HG03025 (cell line): ENCODE data around the gene PTTG1IP2.

Source experiments
- ATAC-seq: cut with Tn5 transposase; IDR thresholded peaks from one replicate; pipeline ENCODE4 v1.9.1; 2021; ENCODE audit warnings: mild to moderate bottlenecking, moderate library complexity; ENCODE audit not compliant: unreplicated experiment, low FRiP score

The PTTG1IP2 gene

GRCh38 chr7:90474284-90475210 is 5.1 kb downstream of the PTTG1IP2 start:
- ATAC-seq, result no peak

- ATAC-seq, result no peak
Observed at GRCh38 chr7:90483251-90483650, 13.8 kb downstream of the PTTG1IP2 start.

- ATAC-seq, result no peak
Observed at GRCh38 chr7:90484706-90485105, 15.3 kb downstream of the PTTG1IP2 start.

- ATAC-seq, result no peak
Observed at GRCh38 chr7:90485734-90486316, 16.4 kb downstream of the PTTG1IP2 start.

- ATAC-seq, result no peak
Observed at GRCh38 chr7:90487808-90488207, 18.4 kb downstream of the PTTG1IP2 start.

GRCh38 chr7:90488220-90488619 is 18.8 kb downstream of the PTTG1IP2 start:
- ATAC-seq, result no peak

- ATAC-seq, result no peak
Observed at GRCh38 chr7:90492250-90492649, 22.8 kb downstream of the PTTG1IP2 start.

GRCh38 chr7:90495241-90495640 is 25.8 kb downstream of the PTTG1IP2 start:
- ATAC-seq, result no peak

GRCh38 chr7:90502539-90502938 is 33.1 kb downstream of the PTTG1IP2 start:
- ATAC-seq, result no peak

- ATAC-seq, result no peak
Observed at GRCh38 chr7:90503367-90503766, 33.9 kb downstream of the PTTG1IP2 start.

GRCh38 chr7:90507692-90508091 is 38.3 kb downstream of the PTTG1IP2 start:
- ATAC-seq, result no peak

- ATAC-seq, result no peak
Observed at GRCh38 chr7:90511776-90512175, 42.3 kb downstream of the PTTG1IP2 start.

GRCh38 chr7:90512821-90513254 is 43.4 kb downstream of the PTTG1IP2 start:
- ATAC-seq, result no peak

- no peak for ATAC-seq
Observed at GRCh38 chr7:90516257-90516656, 46.8 kb downstream of the PTTG1IP2 start.

GRCh38 chr7:90518630-90519029 is 49.2 kb downstream of the PTTG1IP2 start:
- no peak for ATAC-seq

GRCh38 chr7:90520484-90520883 is 51.0 kb downstream of the PTTG1IP2 start:
- no peak for ATAC-seq

- no peak for ATAC-seq
Observed at GRCh38 chr7:90530263-90530662, 60.8 kb downstream of the PTTG1IP2 start.

- peak; percentile 62 for ATAC-seq
Observed at GRCh38 chr7:90532231-90532929, 62.9 kb downstream of the PTTG1IP2 start.

- no peak for ATAC-seq
Observed at GRCh38 chr7:90536449-90536848, 67.0 kb downstream of the PTTG1IP2 start.

GRCh38 chr7:90538405-90538804 is 69.0 kb downstream of the PTTG1IP2 start:
- ATAC-seq, result no peak

- ATAC-seq, result no peak
Observed at GRCh38 chr7:90540406-90540805, 71.0 kb downstream of the PTTG1IP2 start.
